Choroid plexus epithelial cell (primary cell): ENCODE data around the gene DLGAP3.
"Not testable (repeated sequence)": the region's sequence is repeated elsewhere in the genome, so short reads cannot be mapped to it uniquely, and the experiment has no call there.

ENCODE experiments used
- DNase-seq: peaks from one replicate; pipeline ENCODE4 v3.0.0-alpha.2; 2010; ENCODE audit warnings: low read depth
- H3K4me3 ChIP-seq: 2 replicates; pipeline ENCODE4 v1.5.1; 2011; ENCODE audit warnings: low read depth, mild to moderate bottlenecking, control low read depth, low read length, moderate library complexity
- TF ChIP-seq, protein P1 (sequence below): conservative IDR thresholded peaks from 2 replicates; pipeline ENCODE4 v1.5.1; 2011; ENCODE audit warnings: low read depth, mild to moderate bottlenecking, control low read depth, inconsistent platforms, low read length, moderate library complexity

DLGAP3 gene

GRCh38 chr1:34974626-34975025 is 45.2 kb upstream of the DLGAP3 start:
- no peak overlapping the region for H3K4me3 ChIP-seq
- DNase-seq, result no peak
- TF ChIP-seq, protein P1, sequence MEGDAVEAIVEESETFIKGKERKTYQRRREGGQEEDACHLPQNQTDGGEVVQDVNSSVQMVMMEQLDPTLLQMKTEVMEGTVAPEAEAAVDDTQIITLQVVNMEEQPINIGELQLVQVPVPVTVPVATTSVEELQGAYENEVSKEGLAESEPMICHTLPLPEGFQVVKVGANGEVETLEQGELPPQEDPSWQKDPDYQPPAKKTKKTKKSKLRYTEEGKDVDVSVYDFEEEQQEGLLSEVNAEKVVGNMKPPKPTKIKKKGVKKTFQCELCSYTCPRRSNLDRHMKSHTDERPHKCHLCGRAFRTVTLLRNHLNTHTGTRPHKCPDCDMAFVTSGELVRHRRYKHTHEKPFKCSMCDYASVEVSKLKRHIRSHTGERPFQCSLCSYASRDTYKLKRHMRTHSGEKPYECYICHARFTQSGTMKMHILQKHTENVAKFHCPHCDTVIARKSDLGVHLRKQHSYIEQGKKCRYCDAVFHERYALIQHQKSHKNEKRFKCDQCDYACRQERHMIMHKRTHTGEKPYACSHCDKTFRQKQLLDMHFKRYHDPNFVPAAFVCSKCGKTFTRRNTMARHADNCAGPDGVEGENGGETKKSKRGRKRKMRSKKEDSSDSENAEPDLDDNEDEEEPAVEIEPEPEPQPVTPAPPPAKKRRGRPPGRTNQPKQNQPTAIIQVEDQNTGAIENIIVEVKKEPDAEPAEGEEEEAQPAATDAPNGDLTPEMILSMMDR, result no peak

DNA sequence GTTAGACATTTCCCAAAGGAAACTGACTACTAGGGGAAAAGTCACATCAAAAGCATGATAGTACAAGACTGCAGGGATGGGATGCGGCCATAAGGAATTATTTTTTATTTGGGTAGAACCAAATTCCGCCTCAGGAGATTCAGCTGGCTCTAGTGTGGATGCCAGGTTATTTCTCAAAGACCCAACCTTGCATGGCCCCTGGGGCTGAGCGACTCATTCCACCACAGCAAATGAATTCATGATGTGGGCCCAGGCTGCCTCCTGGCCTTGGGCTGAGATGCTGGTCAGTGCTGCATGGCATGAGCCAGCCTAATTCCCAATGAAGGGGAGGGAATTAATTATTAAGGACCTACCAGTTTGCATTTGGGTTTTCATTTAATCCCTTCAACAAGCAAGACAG is 43.9 kb upstream of the DLGAP3 start:
- TF ChIP-seq, protein P1, result no peak
- DNase-seq, result no peak
- H3K4me3 ChIP-seq, result no peak overlapping the region

- no peak for DNase-seq
- no peak overlapping the region for H3K4me3 ChIP-seq
- TF ChIP-seq, protein P1, result no peak
Measured at GRCh38 chr1:34970829-34971228, 41.4 kb upstream of the DLGAP3 start.

GRCh38 chr1:34970220-34970735 is 40.8 kb upstream of the DLGAP3 start:
- DNase-seq, result no peak
- TF ChIP-seq, protein P1, result no peak
- no peak overlapping the region for H3K4me3 ChIP-seq

DNA sequence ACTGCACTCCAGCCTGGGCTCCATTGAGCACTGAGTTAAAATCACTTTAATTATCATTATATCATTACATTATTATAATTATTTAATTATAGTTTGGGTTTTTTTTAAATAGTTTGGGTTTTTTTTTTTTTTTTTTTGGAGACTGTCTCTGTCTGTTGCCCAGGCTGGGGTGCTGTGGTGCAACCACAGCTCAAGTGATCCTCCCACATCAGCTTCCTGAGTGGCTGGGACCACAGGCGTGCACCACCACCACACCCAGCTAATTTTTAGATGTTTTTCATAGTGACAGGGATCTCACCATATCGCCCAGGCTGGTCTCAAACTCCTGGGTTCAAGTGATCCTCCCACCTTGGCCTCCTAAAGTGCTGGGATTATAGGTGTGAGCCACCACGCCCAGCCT is 38.8 kb upstream of the DLGAP3 start:
- DNase-seq, H3K4me3 ChIP-seq: not testable (repeated sequence)

DNA sequence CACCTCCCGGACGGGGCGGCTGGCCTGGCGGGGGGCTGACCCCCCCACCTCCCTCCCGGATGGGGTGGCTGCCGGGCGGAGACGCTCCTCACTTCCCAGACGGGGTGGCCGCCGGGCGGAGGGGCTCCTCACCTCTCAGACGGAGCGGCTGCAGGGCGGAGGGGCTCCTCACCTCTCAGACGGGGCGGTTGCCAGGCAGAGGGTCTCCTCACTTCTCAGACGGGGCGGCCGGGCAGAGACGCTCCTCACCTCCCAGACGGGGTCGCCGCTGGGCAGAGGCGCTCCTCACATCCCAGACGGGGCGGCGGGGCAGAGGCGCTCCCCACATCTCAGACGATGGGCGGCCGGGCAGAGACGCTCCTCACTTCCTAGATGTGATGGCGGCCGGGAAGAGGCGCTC is 38.2 kb upstream of the DLGAP3 start:
- not testable (repeated sequence) for DNase-seq, H3K4me3 ChIP-seq

- no peak for DNase-seq
- H3K4me3 ChIP-seq, result no peak overlapping the region
- TF ChIP-seq, protein P1, result no peak
Measured at GRCh38 chr1:34965597-34965996, 36.1 kb upstream of the DLGAP3 start.

GRCh38 chr1:34950428-34950827 is 21.0 kb upstream of the DLGAP3 start:
- no peak for DNase-seq
- H3K4me3 ChIP-seq, result no peak overlapping the region
- TF ChIP-seq, protein P1, result no peak

- not testable (repeated sequence) for H3K4me3 ChIP-seq
Measured at GRCh38 chr1:34948739-34949138, 19.3 kb upstream of the DLGAP3 start.

GRCh38 chr1:34947641-34948314 is 18.3 kb upstream of the DLGAP3 start:
- not testable (repeated sequence) for H3K4me3 ChIP-seq, DNase-seq

More at GRCh38 chr1:34948739-34949138, 19.3 kb upstream of the DLGAP3 start:
- not testable (repeated sequence) for DNase-seq
